OCI-LY1 (cell line): Measurements from ENCODE around the gene FBXO28.

Source experiments
- H2AFZ ChIP-seq: fragments of 200-600 bp; sonication (generic), shearing (Covaris generic); 2 replicates; pipeline ENCODE4 v1.6.0; 2014; ENCODE audit warnings: antibody characterized with exemption, mild to moderate bottlenecking, low read length
- H3F3A ChIP-seq: fragments of 200-600 bp; sonication (generic), shearing (Covaris generic); 2 replicates; pipeline ENCODE4 v1.6.0; 2014; ENCODE audit warnings: mild to moderate bottlenecking, antibody characterized with exemption, low read length, moderate library complexity; ENCODE audit not compliant: insufficient read depth
- H3K27ac ChIP-seq: fragments of 200-600 bp; sonication (generic); 2 replicates; pipeline ENCODE4 v1.5.1; 2014; ENCODE audit warnings: low read length, mixed run types, mild to moderate bottlenecking, low read depth; ENCODE audit not compliant: poor library complexity, severe bottlenecking
- H3K27me3 ChIP-seq: fragments of 200-600 bp; sonication (generic); 2 replicates; pipeline ENCODE4 v1.6.0; 2014; ENCODE audit warnings: antibody characterized with exemption, mild to moderate bottlenecking, low read length, moderate library complexity; ENCODE audit not compliant: insufficient read depth
- H3K36me3 ChIP-seq: fragments of 200-600 bp; sonication (generic); 2 replicates; pipeline ENCODE4 v1.6.1; 2014; ENCODE audit warnings: mild to moderate bottlenecking, antibody characterized with exemption, low read length, moderate library complexity, mixed read lengths; ENCODE audit not compliant: insufficient read depth
- H3K4me1 ChIP-seq: fragments of 200-600 bp; sonication (generic); 2 replicates; pipeline ENCODE4 v1.5.1; 2014; ENCODE audit warnings: mild to moderate bottlenecking, low read length, moderate library complexity; ENCODE audit not compliant: insufficient read depth, severe bottlenecking
- H3K4me2 ChIP-seq: fragments of 200-600 bp; sonication (generic), shearing (Covaris generic); 2 replicates; pipeline ENCODE4 v1.6.1; 2014; ENCODE audit warnings: low read length
- H3K4me3 ChIP-seq: fragments of 200-600 bp; sonication (generic); 2 replicates; pipeline ENCODE4 v1.5.1; 2014; ENCODE audit warnings: low read length, low read depth, mild to moderate bottlenecking, mixed read lengths; ENCODE audit not compliant: poor library complexity, severe bottlenecking
- H3K79me2 ChIP-seq: fragments of 200-600 bp; shearing (Covaris generic); 2 replicates; pipeline ENCODE4 v1.6.1; 2016; ENCODE audit warnings: mixed run types, low read length, mixed read lengths; ENCODE audit not compliant: insufficient read depth
- H3K9ac ChIP-seq: fragments of 200-600 bp; sonication (generic), shearing (Covaris generic); 2 replicates; pipeline ENCODE4 v1.6.1; 2014; ENCODE audit warnings: mild to moderate bottlenecking, low read length, mixed read lengths
- H3K9me2 ChIP-seq: fragments of 200-600 bp; sonication (generic), shearing (Covaris generic); 2 replicates; pipeline ENCODE4 v1.6.1; 2014; ENCODE audit warnings: low read depth, mild to moderate bottlenecking, low read length, mixed read lengths
- H3K9me3 ChIP-seq: fragments of 200-600 bp; shearing (Covaris generic); 2 replicates; pipeline ENCODE4 v1.6.1; 2014; ENCODE audit warnings: low read length, mixed read lengths
- H4K20me1 ChIP-seq: fragments of 200-600 bp; sonication (generic), shearing (Covaris generic); 2 replicates; pipeline ENCODE4 v1.6.0; 2016; ENCODE audit warnings: mild to moderate bottlenecking, low read length; ENCODE audit not compliant: insufficient read depth
- EZH2 ChIP-seq: fragments of 200-600 bp; sonication (generic), shearing (Covaris generic); IDR thresholded peaks from 2 replicates; pipeline ENCODE4 v1.8.0; 2017; ENCODE audit warnings: borderline replicate concordance, mixed run types, mild to moderate bottlenecking, antibody characterized with exemption, low read length, moderate library complexity, mixed read lengths
- TF ChIP-seq, protein P1 (sequence below): fragments of 200-600 bp; sonication (generic), shearing (Covaris generic); IDR thresholded peaks from 2 replicates; pipeline ENCODE4 v1.5.1; 2017; ENCODE audit warnings: mild to moderate bottlenecking, antibody characterized with exemption, low read length, moderate library complexity, mixed read lengths

The FBXO28 gene

GRCh38 chr1:224113005-224113404, 906 bp upstream of the FBXO28 start:
- Histone ChIP-seq H3K27ac (no peak overlapping the region), H3K4me1 (peaks cover 32% of the 10 kb centered on the region), H3K27me3 (no peaks in the 10 kb centered on the region), H3K9ac (peak overlapping the region; percentile 91; the same call in 1 of the 2 replicates), H3K9me3 (no peaks in the 10 kb centered on the region), H3K4me2 (peak overlapping the region; percentile 93), H3F3A (peaks cover 12% of the 10 kb centered on the region; the same call in 1 of the 2 replicates), H3K79me2 (peaks cover 30% of the 10 kb centered on the region), H3K4me3 (peak overlapping the region; percentile 89), H3K36me3 (no peaks in the 10 kb centered on the region), H3K9me2 (no peaks in the 10 kb centered on the region), H4K20me1 (no peaks in the 10 kb centered on the region), H2AFZ (peak overlapping the region; percentile 58)
- TF ChIP-seq EZH2, result no peak
- TF ChIP-seq, protein P1, sequence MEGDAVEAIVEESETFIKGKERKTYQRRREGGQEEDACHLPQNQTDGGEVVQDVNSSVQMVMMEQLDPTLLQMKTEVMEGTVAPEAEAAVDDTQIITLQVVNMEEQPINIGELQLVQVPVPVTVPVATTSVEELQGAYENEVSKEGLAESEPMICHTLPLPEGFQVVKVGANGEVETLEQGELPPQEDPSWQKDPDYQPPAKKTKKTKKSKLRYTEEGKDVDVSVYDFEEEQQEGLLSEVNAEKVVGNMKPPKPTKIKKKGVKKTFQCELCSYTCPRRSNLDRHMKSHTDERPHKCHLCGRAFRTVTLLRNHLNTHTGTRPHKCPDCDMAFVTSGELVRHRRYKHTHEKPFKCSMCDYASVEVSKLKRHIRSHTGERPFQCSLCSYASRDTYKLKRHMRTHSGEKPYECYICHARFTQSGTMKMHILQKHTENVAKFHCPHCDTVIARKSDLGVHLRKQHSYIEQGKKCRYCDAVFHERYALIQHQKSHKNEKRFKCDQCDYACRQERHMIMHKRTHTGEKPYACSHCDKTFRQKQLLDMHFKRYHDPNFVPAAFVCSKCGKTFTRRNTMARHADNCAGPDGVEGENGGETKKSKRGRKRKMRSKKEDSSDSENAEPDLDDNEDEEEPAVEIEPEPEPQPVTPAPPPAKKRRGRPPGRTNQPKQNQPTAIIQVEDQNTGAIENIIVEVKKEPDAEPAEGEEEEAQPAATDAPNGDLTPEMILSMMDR, result no peak

- peak overlapping the region; percentile 89 for H3K4me3 ChIP-seq
- H3K4me2 ChIP-seq, result peak overlapping the region; percentile 93
- H3K4me1 ChIP-seq, result peaks cover 32% of the 10 kb centered on the region
- H3K9me3 ChIP-seq, result no peaks in the 10 kb centered on the region
- H3K36me3 ChIP-seq, result no peaks in the 10 kb centered on the region
- no peaks in the 10 kb centered on the region for H3K27me3 ChIP-seq
- H3K9me2 ChIP-seq, result no peaks in the 10 kb centered on the region
- H3F3A ChIP-seq, result peaks cover 12% of the 10 kb centered on the region; the same call in 1 of the 2 replicates
- H3K79me2 ChIP-seq, result peaks cover 35% of the 10 kb centered on the region
- peak overlapping the region; percentile 91 for H3K9ac ChIP-seq
- peak overlapping the region; percentile 58 for H2AFZ ChIP-seq
- no peaks in the 10 kb centered on the region for H4K20me1 ChIP-seq
- peak overlapping the region; percentile 77 for H3K27ac ChIP-seq
- TF ChIP-seq EZH2, result no peak
- TF ChIP-seq, protein P1, result no peak
These were observed 380 bp upstream of the FBXO28 start for GRCh38 chr1:224113545-224113917.

- peaks cover 12% of the 10 kb centered on the region; the same call in 1 of the 2 replicates for H3F3A ChIP-seq
These were observed 870 bp downstream of the FBXO28 start for GRCh38 chr1:224114787-224115175.

More at GRCh38 chr1:224114787-224115175, 870 bp downstream of the FBXO28 start:
- Histone ChIP-seq H2AFZ (no peak overlapping the region), H3K4me2 (peak overlapping the region; percentile 93), H3K9ac (peak overlapping the region; percentile 91), H3K9me3 (no peaks in the 10 kb centered on the region), H3K9me2 (no peaks in the 10 kb centered on the region), H3K36me3 (peaks cover 5% of the 10 kb centered on the region; the same call in 1 of the 2 replicates), H4K20me1 (no peaks in the 10 kb centered on the region), H3K4me1 (peaks cover 32% of the 10 kb centered on the region), H3K27me3 (no peaks in the 10 kb centered on the region), H3K27ac (peak overlapping the region; percentile 77), H3K79me2 (peaks cover 45% of the 10 kb centered on the region), H3K4me3 (peak overlapping the region; percentile 89)
- no peak for TF ChIP-seq EZH2
- TF ChIP-seq, protein P1, result no peak
